SIG-M5 treated with dmso at 0.1 percent for 504 hours (cell line): ENCODE data around the gene MYO9A.
"Not testable (repeated sequence)": the region's sequence is repeated elsewhere in the genome, so short reads cannot be mapped to it uniquely, and the experiment has no call there.

Experiments used
- DNase-seq: peaks from one replicate; lab custom pipeline; 2025; ENCODE audit not compliant: unreplicated experiment; lab: John Stamatoyannopoulos, UW

The MYO9A gene

DNA sequence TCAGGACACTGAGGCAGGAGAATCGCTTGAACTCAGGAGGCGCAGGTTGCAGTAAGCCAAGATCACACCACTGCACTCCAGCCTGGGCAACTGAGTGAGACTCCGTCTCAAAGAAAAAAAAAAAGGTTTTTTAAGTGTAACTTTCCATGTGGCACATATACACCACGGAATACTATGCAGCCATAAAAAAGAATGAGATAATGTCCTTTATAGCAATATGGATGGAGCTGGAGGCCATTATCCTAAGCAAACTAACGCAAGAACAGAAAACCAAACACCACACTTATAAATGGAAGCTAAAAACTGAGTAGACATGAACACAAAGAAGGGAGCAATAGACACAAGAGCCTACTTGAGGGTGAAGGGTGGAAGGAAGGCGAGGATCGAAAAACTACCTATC is 64.7 kb downstream of the MYO9A start:
- not testable (repeated sequence) for DNase-seq

DNA sequence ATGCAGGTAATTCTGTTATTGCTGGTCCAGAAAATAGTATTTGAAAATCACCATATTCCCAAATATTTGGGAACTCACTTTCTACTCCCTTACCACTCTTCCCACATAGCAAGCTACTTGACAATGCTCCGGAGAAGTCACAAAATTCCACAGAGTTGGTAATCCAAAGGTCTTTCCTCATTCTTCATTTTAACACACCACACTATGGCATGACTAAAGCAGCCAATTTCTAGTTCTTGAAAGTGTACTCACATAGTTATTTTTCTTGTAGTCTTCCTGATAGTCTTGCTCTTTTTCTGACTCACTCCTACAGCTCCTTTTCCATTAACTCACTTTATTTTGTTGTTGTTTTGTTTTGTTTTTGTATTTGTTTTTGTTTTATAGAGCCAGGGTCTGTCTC is 67.2 kb downstream of the MYO9A start:
- no peak for DNase-seq

DNA sequence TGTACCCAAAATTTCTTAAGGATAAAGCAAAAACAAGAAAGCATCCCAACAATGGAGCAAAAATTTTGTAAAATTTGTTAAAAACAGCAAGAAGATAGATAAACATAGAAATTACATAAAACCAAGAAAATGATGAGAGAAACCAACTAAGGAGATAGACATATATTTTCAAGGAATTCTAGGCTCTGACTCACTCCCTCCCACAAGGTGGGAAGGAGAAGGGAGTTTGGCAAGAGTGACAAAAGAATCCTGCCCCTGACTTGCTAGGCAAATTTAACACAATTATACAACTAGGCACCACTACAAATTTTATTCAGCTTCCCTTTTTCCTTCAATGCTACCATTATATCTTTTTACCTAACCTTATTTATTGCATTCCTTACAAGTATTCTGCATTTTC is 70.9 kb downstream of the MYO9A start:
- DNase-seq: no peak

DNA sequence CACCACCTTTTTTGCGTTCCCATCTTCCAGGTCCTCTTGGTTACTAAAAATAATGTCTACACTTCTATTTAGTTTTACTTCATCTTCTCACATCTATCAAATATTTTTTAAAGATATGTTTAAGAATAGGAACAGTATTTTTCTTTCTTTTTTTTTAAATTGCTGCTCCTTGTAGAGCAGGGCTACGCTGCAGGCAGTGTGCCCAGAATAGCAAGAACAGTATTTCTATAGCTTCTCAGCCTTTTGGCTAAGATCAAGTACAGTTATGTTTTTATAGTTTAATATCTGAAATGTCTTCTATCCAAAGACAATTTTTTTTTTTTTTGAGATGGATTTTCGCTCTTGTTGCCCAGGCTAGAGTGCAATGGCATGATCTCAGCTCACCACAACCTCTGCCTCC is 73.0 kb downstream of the MYO9A start:
- no peak for DNase-seq

DNA sequence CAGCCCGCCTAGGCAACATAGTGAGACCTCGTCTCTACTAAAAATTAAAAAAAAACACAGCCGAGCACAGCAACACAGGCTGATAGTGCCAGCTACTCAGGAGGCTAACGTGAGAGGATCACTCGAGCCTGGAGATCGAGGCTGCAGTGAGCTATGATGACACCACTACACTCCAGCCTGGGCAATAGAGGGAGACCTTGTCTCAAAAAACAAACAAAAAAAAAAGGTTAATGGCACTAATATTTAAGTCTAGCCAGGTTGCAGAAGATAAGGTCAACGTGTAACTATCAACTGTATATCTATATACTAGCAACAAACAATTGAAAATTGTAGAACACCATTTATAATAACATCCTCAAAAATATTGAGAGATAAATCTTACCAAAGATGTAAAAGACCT is 75.1 kb downstream of the MYO9A start:
- no peak for DNase-seq

DNA sequence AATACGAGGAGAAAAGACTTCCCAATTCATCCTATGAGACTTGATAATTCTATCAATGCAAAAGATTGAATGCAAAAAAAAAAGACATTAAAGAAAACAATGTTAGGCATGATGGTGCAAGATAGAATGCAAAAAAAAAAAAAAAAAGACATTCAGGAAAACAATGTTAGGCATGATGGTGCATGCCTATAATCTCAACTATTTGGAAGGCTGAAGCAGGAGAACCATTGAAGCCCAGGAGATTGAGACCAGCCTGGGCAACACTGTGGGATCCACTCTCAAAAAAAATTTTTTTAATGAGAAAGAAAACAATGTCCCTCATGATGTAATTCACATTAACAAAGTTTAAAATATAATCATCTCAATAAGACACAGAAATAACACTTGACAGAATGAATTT is 75.9 kb downstream of the MYO9A start:
- no peak for DNase-seq

DNA sequence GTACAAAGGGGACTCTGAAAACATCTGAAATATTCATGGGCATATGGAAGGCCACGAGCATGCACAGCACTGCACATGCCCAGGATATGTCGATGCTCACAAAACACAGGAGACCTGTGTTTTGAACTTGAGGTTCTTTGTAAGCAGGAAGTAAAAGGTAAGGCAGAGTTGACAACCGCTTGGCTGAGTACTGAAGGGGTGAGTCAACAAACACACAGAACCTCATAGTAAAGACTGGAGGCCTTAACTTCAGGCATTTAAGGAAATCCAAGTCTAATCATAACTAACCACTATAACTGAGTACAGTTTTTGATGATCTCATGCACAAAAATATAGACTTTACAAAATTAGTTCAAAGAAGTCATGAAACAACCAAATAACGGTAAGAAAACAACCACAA is 80.6 kb downstream of the MYO9A start:
- DNase-seq: no peak

DNA sequence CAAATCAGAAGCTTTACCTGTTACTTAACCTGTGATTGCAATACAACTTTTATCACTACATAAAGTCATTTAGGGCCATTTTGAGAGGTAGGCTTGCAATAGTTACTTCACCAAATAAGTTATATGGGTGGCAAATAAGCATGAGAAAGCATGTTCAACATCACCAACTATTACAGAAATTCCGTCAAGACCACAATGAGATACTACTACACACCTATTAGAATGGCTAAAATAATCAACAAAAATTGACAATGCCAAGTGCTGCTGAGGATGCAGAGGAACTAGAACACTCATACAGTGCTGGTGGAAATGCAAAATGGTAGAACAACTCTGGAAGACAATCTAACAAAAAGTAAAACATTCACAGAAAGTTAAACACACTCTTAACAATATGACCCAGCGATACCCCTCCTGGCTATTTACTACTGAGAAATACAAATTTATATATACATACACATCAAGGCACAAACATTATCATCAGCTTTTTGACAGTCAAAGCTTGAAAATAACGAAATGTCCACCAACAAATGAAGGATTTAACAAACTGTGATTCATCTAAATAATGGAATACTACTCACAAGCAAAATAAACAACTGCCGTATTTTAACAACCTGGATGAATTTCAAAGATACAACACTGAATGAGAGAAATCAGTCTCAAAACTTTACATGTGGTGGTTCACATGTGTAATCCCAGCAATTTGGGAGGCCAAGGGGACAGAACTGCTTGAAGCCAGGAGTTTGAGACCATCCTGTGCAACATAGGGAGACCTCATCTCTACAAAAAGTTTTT is 82.9 kb downstream of the MYO9A start:
- no peak for DNase-seq

DNA sequence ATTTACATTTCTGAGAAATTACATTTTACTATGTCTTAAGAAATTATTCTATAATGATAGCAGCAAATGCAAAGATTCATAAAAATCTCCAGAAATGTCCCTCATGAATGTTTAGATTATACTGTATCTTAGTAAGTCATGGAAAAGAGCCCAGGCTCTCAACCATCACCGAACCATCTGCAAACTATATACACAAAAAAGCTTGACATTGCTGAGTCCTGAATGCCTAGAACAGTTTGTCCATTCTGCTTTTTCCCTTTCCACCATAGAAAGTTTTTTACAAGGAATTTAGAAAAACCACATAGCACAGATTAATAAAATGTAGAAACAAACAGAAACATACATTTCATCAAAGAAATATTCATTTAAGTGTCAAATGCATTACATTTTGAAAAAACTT is 83.6 kb downstream of the MYO9A start:
- DNase-seq: no peak

DNA sequence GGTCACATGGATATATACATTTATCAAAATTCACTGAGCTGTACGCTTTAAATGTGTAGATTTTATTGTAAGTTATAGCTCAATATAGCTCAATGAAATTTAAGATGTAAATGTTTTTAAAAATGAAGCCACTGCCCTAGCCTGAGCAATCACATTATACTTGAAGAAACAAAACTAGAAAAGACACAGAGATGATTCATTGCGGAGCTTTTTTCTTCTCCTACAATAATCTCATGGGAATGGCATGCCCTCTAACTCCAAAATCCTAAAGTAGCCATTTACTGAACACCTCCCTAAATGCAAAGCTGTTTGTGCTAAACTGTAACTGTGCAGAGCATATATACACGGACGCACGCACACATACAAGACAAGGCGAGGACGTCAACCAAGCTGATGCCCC is 84.2 kb downstream of the MYO9A start:
- DNase-seq: no peak

DNA sequence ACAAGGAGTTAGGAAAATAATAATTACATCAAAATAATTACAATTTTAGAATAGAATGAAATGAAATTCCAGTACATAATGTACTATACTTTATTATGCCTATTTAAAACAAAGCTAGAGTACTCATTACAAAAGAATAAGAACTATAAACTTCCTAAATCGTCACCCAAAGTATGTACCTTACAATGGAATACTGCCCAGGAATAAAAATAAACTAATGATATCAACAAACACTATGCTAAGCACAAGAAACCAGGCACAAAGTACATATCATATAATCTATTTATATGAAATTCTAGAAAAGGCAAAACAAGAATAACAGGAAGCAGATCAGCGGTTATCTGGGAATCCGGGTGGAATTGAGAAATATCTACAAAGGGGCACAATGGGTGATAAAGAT is 84.7 kb downstream of the MYO9A start:
- DNase-seq: no peak

DNA sequence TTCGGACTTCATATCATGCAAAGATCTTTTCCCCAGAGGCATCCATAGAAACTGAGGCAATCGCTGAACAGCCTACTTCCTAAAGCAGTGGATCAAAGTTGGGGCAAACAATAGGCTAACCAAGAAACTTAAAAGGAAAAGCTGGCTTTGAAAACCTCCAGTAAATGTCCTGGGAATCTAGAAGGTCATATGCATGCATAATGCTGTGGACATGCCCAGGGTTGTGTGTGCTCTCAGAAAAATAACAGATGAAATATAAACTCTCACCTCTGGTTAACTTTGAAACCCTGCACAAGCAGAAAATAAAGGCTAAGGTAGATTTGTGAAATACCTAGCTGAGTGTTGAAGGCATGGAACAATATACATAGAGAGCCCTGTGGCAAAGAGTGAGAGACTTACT is 96.3 kb downstream of the MYO9A start:
- no peak for DNase-seq

DNA sequence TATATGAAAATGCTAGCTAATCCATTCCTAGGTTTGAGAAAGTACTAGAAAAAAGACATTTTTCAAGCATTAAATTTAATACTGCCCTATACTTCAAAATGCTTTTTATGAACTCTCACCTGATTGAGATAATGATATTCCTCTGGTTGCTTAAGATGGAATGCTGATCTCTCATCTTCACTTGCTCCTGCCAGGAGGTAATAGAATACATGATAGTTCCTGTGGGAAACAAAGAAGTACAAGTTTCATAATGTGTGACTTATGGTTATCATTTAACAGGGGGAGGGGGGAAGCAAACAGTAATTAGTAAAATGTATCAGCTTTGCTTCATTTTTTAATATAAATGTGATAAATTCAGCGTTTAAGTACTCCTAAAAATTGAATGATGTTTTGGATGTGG is 97.2 kb downstream of the MYO9A start:
- no peak for DNase-seq

DNA sequence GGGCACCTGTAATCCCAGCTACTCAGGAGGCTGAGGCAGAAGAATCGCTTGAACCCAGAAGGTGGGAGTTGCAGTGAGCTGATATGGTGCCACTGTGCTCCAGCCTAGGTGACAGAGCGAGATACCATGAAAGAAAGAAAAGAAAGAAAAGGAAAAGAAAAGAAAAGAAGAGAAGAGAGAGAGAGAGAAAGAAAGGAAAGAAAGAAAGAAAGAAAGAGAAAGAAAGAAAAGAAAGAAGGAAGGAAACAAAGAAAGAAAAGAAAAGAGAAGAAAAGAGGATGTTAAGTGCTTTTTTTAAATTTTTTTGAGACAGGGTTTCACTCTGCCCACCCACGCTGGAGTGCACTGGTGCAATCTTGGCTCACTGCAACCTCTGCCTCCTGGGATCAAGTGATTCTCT is 103.4 kb downstream of the MYO9A start:
- not testable (repeated sequence) for DNase-seq

DNA sequence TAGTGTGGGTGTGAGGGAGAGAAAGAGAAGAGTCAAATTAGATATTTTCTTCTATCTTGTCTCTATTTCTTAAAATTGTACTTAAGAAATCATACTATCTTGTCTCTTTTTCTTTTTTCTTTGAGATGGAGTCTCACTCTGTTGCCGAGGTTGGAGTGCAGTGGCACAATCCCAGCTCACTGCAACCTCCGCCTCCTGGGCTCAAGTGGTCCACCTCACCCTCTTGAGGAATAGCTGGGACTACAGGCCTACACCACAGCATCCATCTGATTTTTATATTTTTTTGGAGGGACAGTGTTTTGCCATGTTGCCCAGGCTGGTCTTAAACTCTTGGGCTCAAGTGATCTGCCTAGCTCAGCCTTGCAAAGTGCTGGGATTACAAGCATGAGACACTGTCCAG is 104.2 kb downstream of the MYO9A start:
- no peak for DNase-seq

DNA sequence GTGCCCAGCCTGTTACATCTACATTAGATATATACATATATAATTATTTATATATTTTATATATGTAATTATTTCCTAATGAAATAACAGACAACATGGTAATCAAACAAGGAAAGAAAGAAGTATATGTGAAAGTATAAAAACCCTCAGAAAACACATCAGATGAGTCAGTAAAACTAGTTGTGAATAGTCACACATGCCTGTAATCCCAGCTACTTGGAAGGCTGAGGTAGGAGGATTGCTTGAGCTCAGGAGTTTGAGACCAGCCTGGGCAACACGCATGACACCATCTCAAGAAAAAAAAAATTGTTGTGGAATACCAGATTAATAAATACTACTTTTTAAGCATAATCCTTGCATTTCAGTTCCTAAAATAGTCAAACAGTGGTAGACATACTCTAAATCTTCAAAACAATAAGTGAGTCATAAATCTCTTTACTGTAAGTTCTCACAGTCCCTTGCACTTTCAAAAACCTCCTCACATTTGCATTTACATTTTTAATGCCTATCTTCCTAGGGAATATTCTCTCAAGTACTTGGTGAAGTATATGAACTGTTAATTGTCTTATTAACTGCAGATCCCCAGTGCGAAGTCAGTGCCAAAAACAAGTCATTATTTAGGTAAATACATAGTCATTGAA is 106.5 kb downstream of the MYO9A start:
- no peak for DNase-seq

DNA sequence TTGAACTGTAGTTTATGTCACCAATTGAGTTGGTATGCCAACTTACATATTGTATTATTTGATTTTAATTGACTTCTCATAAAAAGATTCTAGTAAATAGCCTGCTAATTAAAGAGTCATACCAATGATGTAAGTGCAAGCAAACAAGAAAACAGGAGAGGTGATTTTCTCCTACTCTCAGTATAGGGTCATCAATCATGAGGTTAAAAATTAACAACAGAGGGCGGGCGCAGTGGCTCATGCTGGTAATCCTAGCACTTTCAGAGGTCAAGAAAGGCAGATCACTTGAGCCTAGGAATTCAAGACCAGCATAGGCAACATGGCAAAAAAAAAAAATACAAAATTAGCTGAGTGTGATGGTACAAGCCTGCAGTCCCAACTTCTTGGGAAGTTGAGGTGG is 108.7 kb downstream of the MYO9A start:
- DNase-seq: no peak

DNA sequence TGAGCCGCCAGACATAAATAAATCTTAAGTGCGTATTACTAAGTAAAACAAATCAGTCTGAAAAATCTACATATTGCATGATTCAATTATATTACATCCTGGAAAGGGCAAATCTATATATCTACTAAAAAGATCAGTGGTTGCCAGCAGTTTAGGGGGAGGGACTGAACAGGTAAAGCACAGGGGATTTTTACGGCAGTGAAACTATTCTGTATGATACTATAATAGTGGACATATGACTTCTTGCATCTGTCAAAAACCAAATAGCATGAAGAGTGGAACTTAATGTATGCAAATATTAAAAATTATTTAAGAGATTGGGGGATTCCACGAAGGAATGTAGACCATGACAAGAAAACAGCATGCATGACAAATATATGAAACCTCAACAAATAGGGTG is 111.6 kb downstream of the MYO9A start:
- no peak for DNase-seq

DNA sequence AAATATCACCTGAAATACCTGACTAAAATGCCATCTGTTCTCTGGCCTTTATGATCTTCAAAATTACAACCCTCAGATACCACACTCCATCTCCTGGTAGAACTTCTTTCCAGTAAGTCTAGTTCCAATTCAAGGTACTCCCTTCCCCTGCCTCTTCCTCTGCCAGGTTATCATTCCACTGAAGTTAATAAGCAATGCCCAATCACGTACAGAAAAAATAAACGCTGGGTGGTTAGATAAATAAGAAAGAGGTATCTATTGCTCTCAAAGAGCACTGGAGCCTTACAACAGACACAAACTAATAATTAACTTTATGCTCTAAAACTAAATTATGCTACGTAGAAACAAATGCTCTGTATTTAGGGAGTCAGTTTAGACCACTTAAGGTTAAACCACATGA is 112.5 kb downstream of the MYO9A start:
- no peak for DNase-seq

DNA sequence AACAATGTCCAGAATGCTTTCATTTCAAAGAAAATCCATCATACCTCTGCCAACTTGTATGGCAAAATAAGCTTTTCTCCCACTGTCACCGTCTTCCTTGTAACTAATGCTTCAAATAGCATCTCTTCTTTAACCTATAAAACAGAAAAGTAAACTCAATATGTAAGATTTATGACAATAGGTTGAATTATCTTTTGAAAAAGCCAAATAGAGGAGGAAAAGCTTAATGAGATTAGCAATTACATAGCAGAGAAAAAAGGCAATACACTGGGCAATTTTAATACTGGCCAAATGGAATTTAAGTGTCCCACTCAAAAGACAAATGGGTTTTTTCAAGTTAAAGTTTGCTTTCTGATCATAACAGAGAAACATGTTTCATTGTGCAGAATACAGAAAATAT is 118.1 kb downstream of the MYO9A start:
- no peak for DNase-seq

DNA sequence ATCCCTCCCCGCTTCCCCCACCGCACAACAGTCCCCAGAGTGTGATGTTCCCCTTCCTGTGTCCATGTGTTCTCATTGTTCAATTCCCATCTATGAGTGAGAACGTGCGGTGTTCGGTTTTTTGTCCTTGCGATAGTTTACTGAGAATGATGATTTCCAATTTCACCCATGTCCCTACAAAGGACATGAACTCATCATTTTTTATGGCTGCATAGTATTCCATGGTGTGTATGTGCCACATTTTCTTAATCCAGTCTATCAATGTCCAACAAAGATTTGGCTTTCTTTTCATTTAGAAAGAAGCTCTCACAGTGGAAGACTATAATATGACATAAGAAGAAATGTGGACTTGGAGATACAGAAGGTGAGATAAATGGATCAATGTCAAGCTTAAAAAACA is 119.2 kb downstream of the MYO9A start:
- not testable (repeated sequence) for DNase-seq

DNA sequence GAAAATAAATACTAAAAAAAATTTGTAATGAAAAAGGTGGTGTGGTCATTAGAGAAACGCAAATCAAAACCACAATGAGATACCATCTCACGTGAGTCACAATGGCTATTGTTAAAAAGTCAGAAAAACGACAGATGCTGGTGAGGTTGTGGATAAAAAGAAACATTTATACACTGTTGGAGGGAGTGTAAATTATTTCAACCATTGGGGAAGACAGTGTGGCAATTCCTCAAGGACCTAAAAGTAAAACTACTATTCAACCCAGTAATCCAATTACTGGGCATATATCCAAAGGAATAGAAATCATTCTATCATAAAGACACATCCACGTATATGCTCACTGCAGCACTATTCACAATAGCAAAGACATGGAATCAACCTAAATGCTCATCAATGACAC is 120.3 kb downstream of the MYO9A start:
- no peak for DNase-seq

DNA sequence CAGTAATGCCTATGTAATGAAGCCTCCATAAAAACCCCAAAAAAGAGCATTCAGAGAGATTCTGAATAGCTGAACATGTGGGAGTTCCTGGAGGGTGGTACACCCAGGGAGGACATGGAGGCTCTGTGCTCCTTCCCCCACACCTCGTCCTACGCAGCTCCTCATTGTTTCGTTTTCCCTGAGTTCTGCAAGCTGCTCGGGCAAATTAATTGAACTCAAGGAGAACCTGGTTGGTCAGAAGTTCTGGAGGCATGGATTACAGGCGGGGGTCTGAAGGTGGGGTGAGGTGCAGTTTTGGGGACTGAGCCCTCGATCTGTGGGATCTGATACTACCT is 142.2 kb downstream of the MYO9A start:
- no peak for DNase-seq
